HG03457 (cell line): Measurements from ENCODE around the gene LRRC53.

ENCODE experiments used
- ATAC-seq: cut with Tn5 transposase; IDR thresholded peaks from one replicate; pipeline ENCODE4 v1.9.1; 2021; ENCODE audit warnings: moderate number of reproducible peaks; ENCODE audit not compliant: unreplicated experiment

The LRRC53 gene

GRCh38 chr1:74434321-74434720, 78.1 kb downstream of the LRRC53 start:
- ATAC-seq, result no peak

- no peak for ATAC-seq
Observed at GRCh38 chr1:74432325-74432724, 80.1 kb downstream of the LRRC53 start.

- ATAC-seq, result no peak
Observed at GRCh38 chr1:74431531-74431930, 80.9 kb downstream of the LRRC53 start.

- ATAC-seq, result no peak
Observed at GRCh38 chr1:74430342-74430934, 82.0 kb downstream of the LRRC53 start.

- no peak for ATAC-seq
Observed at GRCh38 chr1:74429580-74429979, 82.8 kb downstream of the LRRC53 start.

GRCh38 chr1:74427681-74428080, 84.7 kb downstream of the LRRC53 start:
- no peak for ATAC-seq

- ATAC-seq, result no peak
Observed at GRCh38 chr1:74426208-74426937, 86.0 kb downstream of the LRRC53 start.

- no peak for ATAC-seq
Observed at GRCh38 chr1:74425676-74426075, 86.7 kb downstream of the LRRC53 start.

GRCh38 chr1:74423471-74423870, 88.9 kb downstream of the LRRC53 start:
- no peak for ATAC-seq

- ATAC-seq, result no peak
Observed at GRCh38 chr1:74422421-74423292, 89.8 kb downstream of the LRRC53 start.

- ATAC-seq, result no peak
Observed at GRCh38 chr1:74420467-74420866, 91.9 kb downstream of the LRRC53 start.
